NCI-H748 (cell line): ENCODE results near the gene FGF6.
"Not testable (repeated sequence)": the region's sequence is repeated elsewhere in the genome, so short reads cannot be mapped to it uniquely, and the experiment has no call there.

ENCODE experiments used
- DNase-seq: peaks from one replicate; lab custom pipeline; 2025; ENCODE audit not compliant: unreplicated experiment; lab: John Stamatoyannopoulos, UW

FGF6 gene, protein sequence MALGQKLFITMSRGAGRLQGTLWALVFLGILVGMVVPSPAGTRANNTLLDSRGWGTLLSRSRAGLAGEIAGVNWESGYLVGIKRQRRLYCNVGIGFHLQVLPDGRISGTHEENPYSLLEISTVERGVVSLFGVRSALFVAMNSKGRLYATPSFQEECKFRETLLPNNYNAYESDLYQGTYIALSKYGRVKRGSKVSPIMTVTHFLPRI

DNA sequence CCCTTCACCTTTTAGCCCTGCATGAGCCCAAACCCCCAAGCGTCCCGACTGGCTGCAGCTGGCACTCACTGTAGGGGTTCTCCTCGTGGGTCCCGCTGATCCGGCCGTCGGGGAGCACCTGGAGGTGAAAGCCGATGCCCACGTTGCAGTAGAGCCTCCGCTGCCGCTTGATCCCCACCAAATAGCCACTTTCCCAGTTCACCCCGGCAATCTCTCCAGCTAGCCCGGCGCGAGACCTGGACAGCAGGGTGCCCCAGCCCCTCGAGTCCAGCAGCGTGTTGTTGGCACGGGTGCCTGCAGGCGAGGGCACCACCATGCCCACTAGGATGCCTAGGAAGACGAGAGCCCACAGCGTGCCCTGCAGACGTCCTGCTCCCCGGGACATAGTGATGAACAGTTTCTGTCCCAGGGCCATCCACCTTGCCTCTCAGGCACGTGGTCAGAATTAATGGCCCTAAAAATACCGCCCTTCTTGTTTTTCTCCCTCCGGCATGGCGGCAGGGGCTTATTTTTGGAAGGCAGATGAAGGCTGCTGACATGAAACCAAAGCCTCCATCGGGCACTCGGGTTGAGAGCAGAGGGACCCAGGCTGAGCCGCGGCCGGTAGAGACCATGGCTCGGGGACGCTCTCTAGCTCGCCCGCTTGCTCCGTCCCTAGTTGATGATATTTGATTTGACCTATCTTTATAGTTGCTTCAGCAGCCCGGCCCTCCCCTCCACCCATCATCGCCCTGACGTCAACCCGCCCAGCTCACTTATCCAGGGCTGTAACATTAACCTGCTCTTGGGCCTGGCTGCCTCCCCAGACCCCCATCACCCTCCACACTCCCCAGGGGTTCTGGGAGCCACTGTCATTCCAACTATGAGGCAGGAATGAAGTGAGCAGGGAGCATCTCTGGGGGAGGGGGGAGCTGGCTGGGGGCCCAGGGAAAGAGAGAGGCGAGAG lies at the start of gene FGF6:
Gene FGF6, minus strand, starts transcription at position 660 of the 946 bp plus-strand sequence. Its CDS starts 245 bp downstream, at position 415.
- no peak for DNase-seq

GRCh38 chr12:4490973-4491372 lies 45.4 kb upstream of the FGF6 start:
- no peak for DNase-seq

- no peak for DNase-seq
These were observed 43.9 kb upstream of the FGF6 start for GRCh38 chr12:4489556-4489955.

DNA sequence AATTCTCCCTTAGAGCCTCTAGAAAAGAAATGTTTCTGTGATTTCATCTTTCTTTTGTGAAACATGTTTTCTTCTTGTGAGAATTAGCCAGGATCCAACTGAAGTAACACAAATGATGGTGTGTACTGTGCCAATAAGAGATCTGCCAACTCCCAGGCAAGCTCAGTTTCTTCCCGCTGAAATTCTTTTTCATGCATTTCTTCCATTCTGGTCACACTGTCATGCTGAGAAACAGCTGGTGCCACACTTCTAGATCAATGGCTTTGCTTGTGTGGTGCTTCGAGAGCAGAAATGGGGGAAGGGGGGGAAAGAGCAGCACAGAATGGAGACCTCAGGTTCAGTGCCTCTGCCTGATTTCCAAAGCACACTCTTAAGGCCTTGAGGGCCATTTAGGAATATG lies 41.4 kb upstream of the FGF6 start:
- DNase-seq: no peak

- no peak for DNase-seq
These were observed 40.6 kb upstream of the FGF6 start for GRCh38 chr12:4486049-4486699.

GRCh38 chr12:4483885-4484823 lies 38.5 kb upstream of the FGF6 start:
- no peak for DNase-seq

- no peak for DNase-seq
These were observed 37.3 kb upstream of the FGF6 start for GRCh38 chr12:4482936-4483335.

DNA sequence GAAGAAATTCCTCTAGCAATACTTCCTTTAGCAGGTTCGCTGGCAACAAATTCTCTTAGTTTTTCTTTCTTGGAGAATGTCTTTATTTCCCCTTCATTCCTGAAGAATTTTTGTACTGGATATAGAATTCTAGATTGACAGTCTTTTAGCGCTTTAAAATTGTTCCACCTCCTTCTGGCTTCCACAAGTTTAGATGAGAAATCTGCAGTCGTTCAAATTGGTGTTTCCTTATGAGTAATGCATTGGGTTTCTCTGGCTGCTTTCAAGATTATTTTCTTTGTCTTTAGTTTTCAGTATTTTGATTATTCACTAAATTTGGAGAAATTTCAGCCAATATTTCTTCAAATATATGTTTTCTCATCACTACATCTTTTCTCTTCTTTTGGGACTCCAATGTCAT lies 33.3 kb upstream of the FGF6 start:
- no peak for DNase-seq

GRCh38 chr12:4477129-4477528 lies 31.5 kb upstream of the FGF6 start:
- DNase-seq: no peak

GRCh38 chr12:4472046-4472445 lies 26.4 kb upstream of the FGF6 start:
- no peak for DNase-seq

DNA sequence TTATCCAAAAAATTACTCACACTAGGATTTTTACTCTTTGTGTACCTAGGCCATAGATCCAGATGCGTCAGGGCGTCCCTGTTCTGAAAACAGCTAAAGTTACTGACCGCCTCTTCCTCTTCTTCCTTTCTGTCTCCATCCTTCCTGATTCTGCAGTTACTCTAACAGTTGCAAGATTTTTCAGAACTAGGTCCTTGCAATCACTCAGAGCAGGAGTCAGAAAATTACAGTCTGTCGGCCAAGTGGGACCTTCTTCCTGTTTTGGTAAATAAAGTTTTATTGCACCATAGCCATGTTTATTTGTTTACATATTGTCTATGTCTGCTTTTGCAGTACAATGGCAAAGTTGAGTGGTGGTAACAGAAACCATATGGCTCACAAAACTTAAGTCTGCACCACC lies 25.6 kb upstream of the FGF6 start:
- no peak for DNase-seq

GRCh38 chr12:4468994-4469393 lies 23.4 kb upstream of the FGF6 start:
- DNase-seq: no peak

DNA sequence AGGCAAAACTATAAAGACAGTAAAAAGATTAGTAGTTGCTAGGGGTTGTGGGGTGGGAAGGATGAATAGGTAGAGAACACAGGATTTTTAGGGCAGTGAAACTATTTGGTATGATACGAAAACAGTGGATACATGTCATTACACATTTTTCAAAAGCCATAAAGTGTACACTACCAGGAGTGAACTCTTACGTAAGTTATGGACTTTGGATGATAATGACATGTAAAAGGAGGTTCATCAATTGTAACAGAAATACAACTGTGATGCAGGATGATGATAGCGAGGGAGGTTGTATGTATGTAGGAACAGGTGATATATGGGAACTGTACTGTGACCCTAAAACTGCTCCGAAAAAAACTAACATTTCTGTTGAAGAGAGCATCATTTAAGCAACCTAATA lies 15.1 kb upstream of the FGF6 start:
- DNase-seq: no peak

DNA sequence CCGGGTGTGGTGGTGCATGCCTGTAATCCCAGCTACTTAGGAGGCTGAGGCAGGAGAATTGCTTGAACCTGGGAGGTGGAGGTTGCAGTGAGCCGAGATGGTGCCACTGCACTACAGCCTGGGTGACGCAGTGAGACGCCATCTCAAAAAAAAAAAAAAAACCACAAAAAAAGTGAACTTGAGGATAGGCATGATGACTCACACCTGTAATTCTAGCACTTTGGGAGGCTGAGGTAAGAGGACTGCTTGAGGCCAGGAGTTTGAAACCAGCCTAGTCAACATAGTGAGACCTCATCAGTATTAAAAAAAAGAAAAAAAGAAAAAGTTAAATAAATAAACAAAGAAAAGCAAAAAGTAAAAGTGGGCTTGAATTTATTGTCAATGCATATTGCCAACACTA lies 10.2 kb upstream of the FGF6 start:
- not testable (repeated sequence) for DNase-seq

DNA sequence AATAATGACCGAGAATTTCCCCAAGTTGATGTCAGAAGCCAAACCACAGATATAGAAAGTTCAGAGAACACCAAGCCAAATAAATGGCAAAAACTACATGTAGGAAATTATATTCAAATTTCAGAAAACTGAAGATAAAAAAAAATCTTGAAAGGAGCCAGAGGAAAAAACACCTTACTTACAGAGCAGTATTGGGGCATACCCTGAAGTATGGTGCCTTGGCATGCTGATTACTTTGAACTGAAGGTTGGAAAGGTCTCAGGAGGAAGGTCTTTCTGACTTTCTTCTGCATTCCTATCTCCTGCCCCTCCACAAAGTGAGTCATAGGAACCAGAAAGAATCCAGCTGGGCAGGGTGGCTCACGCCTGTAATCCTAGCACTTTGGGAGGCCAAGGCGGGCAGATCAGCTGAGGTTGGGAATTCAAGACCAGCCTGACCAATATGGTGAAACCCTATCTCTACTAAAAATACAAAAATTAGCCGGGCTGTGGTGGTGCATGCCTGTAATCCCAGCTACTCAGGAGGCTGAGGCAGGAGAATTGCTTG lies 8.8 kb upstream of the FGF6 start:
- no peak for DNase-seq

DNA sequence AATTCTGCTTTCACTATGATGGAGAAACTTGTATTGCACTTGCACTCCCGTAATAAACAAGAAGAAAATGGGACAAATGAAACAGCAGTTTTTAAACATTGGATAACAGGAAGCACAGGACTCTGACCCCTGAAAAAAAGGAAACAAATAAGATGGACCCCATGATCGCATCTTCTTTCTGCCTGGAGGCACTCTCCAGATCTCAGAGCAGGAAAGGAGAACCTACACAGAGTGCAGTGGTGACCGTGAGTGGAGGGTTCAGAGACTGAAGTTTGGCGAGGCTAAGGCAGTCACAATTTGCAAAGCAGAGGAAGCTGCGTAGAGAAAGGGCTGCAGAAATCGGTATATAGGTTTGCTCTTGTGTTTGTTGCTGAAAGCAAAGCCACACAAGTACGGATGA lies 6.1 kb upstream of the FGF6 start:
- no peak for DNase-seq

- no peak for DNase-seq
These were observed 5.0 kb upstream of the FGF6 start for GRCh38 chr12:4450551-4451112.

DNA sequence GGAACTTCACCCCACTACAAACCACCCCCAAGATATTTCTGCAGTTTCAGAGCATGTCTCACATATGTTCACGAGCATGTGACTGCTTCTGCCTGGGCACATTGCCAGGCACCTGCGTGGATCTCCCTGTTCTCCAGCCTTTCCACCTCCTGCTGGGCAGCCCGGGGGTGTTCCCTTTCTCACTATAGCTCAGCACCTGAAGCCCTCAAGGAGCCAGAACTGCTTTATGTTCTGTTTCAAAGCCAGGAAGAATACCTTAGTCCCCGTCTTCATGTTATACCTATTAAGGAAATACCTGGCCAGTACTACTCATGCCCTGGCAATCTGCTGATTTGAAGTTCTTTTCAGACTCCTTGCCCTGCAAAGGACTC lies 4.2 kb upstream of the FGF6 start:
- DNase-seq: no peak

- no peak for DNase-seq
These were observed 3.6 kb upstream of the FGF6 start for GRCh38 chr12:4448943-4449850.
